ENCODE measurements around the gene IL17REL. TPM values are rescaled to one million over a fixed set of nuclear protein-coding genes. Genes with fewer than 3 reads are reported as not detected.

IL17REL gene
- total RNA-seq, 1 experiment from 2014 or later = 0.24 TPM

- TF ChIP-seq ARID4B (CRISPR knock-in tag; IDR thresholded peaks at IDR 0.05; ENCODE audit: borderline replicate concordance) = no peak
- no peak for TF ChIP-seq GABPB1 (CRISPR knock-in tag; IDR thresholded peaks at IDR 0.05)
- TF ChIP-seq ZBTB21 (CRISPR knock-in tag; IDR thresholded peaks at IDR 0.05; ENCODE audit: borderline replicate concordance) = no peak
- TF ChIP-seq RORB (CRISPR knock-in tag; IDR thresholded peaks at IDR 0.05) = no peak
- no peak for TF ChIP-seq TCF7 (CRISPR knock-in tag; IDR thresholded peaks at IDR 0.05; ENCODE audit: low read depth)
Observed at GRCh38 chr22:49977578-49977977, 35.0 kb downstream of the IL17REL start (continued).

GRCh38 chr22:49976439-49977175 is 36.0 kb downstream of the IL17REL start:
- Mint-ChIP-seq H3K27me3 (ENCODE audit: low read depth) (peaks cover 5% of the 10 kb centered on the region), H3K27ac (no peak overlapping the region), H3K36me3 (peaks cover 7% of the 10 kb centered on the region), H3K4me3 (no peak overlapping the region), H3K4me1 (no peaks in the 10 kb centered on the region), H3K9me3 (peaks cover 8% of the 10 kb centered on the region)
- POLR2A ChIA-PET = interaction anchor here (0.6 kb wide), 1 partner anchor 407 kb away, joined by 3 read pairs; no protein-coding TSS in a partner anchor
- CTCF ChIA-PET = interaction anchor here (1.4 to 1.6 kb wide), 2 partner anchors 17 to 53 kb away, joined by 3 to 11 read pairs; no protein-coding TSS in a partner anchor
- TF ChIP-seq ZNF532 (CRISPR knock-in tag; IDR thresholded peaks at IDR 0.05; ENCODE audit: borderline replicate concordance) (no peak), HMGXB4 (CRISPR knock-in tag; IDR thresholded peaks at IDR 0.05) (no peak), ZNF512 (CRISPR knock-in tag; IDR thresholded peaks at IDR 0.05; ENCODE audit: borderline replicate concordance) (no peak), TEAD1 (CRISPR knock-in tag; IDR thresholded peaks at IDR 0.05) (no peak), CBFB (CRISPR knock-in tag; IDR thresholded peaks at IDR 0.05; ENCODE audit: low read depth) (no peak)
- ATAC-seq = no peak
- DNase-seq (ENCODE audit: low spot score) = no peak

Data from WTC11 (cell line).